ENCODE results near the gene LPAR1.

LPAR1 gene

DNA sequence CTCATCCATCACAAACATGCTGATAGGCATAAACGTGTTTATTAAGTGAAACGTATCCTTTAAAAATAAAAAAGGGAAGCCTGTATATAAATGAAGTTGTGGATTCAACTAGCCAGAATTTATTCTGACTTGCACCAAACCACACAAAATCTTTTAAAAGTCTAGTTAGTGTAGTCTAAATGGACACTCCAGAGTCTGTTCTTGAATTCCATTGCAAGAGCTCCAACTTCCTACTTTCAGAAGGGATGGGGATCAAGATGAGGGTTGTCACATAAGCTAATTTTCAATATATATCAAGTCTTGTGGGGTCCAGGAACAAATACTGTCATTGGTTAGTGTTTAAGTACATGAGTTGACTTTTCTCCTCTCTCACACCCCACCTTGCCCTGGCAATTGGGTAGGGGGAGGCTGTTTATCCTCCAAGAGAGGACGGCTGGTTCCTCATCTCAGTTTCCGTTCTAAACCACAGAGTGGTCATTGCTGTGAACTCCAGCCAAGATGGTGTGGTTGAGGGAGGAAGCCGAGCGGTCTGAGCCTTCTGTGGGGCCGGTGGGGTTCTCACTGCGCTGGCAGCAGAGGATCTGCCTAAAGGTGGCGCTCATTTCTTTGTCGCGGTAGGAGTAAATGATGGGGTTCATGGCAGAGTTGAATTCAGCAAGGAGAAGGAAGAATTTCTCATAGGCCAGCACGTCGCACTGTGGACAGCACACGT is 163.2 kb downstream of the LPAR1 start:
- TF ChIP-seq SPI1 (IDR thresholded peaks at IDR 0.05; ENCODE audit: borderline replicate concordance, low read depth) (peak; percentile 79; the same call in 1 of the 2 replicates), POLR2AphosphoS5 (IDR thresholded peaks at IDR 0.05; ENCODE audit: low read depth) (peak; percentile 94), GABPA (IDR thresholded peaks at IDR 0.05; ENCODE audit: low read depth) (no peak)
- TF ChIP-seq, protein P1, sequence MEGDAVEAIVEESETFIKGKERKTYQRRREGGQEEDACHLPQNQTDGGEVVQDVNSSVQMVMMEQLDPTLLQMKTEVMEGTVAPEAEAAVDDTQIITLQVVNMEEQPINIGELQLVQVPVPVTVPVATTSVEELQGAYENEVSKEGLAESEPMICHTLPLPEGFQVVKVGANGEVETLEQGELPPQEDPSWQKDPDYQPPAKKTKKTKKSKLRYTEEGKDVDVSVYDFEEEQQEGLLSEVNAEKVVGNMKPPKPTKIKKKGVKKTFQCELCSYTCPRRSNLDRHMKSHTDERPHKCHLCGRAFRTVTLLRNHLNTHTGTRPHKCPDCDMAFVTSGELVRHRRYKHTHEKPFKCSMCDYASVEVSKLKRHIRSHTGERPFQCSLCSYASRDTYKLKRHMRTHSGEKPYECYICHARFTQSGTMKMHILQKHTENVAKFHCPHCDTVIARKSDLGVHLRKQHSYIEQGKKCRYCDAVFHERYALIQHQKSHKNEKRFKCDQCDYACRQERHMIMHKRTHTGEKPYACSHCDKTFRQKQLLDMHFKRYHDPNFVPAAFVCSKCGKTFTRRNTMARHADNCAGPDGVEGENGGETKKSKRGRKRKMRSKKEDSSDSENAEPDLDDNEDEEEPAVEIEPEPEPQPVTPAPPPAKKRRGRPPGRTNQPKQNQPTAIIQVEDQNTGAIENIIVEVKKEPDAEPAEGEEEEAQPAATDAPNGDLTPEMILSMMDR (IDR thresholded peaks at IDR 0.05; ENCODE audit: insufficient read depth, low read length), result peak; percentile 65
- TF ChIP-seq, protein P2, sequence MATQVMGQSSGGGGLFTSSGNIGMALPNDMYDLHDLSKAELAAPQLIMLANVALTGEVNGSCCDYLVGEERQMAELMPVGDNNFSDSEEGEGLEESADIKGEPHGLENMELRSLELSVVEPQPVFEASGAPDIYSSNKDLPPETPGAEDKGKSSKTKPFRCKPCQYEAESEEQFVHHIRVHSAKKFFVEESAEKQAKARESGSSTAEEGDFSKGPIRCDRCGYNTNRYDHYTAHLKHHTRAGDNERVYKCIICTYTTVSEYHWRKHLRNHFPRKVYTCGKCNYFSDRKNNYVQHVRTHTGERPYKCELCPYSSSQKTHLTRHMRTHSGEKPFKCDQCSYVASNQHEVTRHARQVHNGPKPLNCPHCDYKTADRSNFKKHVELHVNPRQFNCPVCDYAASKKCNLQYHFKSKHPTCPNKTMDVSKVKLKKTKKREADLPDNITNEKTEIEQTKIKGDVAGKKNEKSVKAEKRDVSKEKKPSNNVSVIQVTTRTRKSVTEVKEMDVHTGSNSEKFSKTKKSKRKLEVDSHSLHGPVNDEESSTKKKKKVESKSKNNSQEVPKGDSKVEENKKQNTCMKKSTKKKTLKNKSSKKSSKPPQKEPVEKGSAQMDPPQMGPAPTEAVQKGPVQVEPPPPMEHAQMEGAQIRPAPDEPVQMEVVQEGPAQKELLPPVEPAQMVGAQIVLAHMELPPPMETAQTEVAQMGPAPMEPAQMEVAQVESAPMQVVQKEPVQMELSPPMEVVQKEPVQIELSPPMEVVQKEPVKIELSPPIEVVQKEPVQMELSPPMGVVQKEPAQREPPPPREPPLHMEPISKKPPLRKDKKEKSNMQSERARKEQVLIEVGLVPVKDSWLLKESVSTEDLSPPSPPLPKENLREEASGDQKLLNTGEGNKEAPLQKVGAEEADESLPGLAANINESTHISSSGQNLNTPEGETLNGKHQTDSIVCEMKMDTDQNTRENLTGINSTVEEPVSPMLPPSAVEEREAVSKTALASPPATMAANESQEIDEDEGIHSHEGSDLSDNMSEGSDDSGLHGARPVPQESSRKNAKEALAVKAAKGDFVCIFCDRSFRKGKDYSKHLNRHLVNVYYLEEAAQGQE (IDR thresholded peaks at IDR 0.05; ENCODE audit: insufficient replicate concordance, low read depth), result peak; percentile 75
- Histone ChIP-seq H3K27ac (replicated peaks) (no peak overlapping the region), H3K27me3 (ENCODE audit: insufficient read depth, poor library complexity, severe bottlenecking) (no peaks in the 10 kb centered on the region), H3K4me3 (replicated peaks; ENCODE audit: insufficient read depth, low read length) (no peak overlapping the region)
- peak; percentile 65 to 91 for DNase-seq (ENCODE audit: low read depth in 1 of 2, low spot score in 1 of 2)

DNA sequence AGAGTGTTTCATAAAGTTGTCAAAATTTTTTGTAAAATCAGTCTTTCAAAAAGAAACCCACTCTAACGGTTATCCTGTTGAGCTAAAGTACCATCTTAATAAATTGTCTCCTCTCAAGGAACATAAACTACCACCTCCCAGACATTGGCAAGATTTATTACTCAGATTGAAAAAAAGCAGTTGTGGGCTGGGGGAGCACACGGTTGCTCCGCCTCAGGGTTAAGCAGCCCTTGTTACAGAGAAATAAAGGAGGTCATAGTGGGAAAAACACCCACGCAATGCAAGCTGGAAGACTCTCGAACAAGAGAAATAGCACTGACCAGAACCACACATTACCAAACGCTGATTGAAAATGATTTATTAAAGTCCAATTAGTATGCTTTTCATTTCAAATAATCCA is 165.3 kb downstream of the LPAR1 start:
- Histone ChIP-seq H3K27me3 (ENCODE audit: insufficient read depth, poor library complexity, severe bottlenecking) (no peaks in the 10 kb centered on the region), H3K27ac (replicated peaks) (no peak overlapping the region), H3K4me3 (replicated peaks; ENCODE audit: insufficient read depth, low read length) (no peak overlapping the region)
- TF ChIP-seq POLR2AphosphoS5 (IDR thresholded peaks at IDR 0.05; ENCODE audit: low read depth) (no peak), GABPA (IDR thresholded peaks at IDR 0.05; ENCODE audit: low read depth) (no peak), SPI1 (IDR thresholded peaks at IDR 0.05; ENCODE audit: borderline replicate concordance, low read depth) (no peak)
- TF ChIP-seq, protein P2 (IDR thresholded peaks at IDR 0.05; ENCODE audit: insufficient replicate concordance, low read depth), result no peak
- TF ChIP-seq, protein P1 (IDR thresholded peaks at IDR 0.05; ENCODE audit: insufficient read depth, low read length), result no peak
- no peak for DNase-seq (ENCODE audit: low read depth in 1 of 2, low spot score in 1 of 2)

DNA sequence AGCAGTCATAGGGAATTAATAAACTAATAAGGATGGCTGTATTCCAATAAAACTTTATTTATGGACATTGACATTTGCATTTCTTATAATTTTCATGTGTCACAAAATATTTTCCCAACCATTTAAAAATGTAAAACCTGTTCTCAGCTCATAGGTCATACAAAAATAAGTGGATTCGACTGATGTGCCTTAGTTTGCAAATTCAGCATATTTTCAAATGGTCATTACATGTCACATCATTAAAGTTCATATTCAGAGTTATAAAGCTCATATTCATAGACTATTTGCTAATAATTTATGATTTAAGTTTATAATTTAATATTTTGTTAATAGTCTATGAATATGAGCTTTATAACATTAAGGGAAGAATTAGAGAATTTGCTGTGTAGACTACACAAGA is 166.5 kb downstream of the LPAR1 start:
- no peak for TF ChIP-seq SPI1 (IDR thresholded peaks at IDR 0.05; ENCODE audit: borderline replicate concordance, low read depth)
- TF ChIP-seq GABPA (IDR thresholded peaks at IDR 0.05; ENCODE audit: low read depth), result no peak
- TF ChIP-seq, protein P2 (IDR thresholded peaks at IDR 0.05; ENCODE audit: insufficient replicate concordance, low read depth), result no peak
- TF ChIP-seq, protein P1 (IDR thresholded peaks at IDR 0.05; ENCODE audit: insufficient read depth, low read length), result no peak
- no peak for TF ChIP-seq POLR2AphosphoS5 (IDR thresholded peaks at IDR 0.05; ENCODE audit: low read depth)

More for the DNA sequence above, 166.5 kb downstream of the LPAR1 start:
- DNase-seq (ENCODE audit: low read depth in 1 of 2, low spot score in 1 of 2), result no peak
- Histone ChIP-seq H3K27ac (replicated peaks) (no peak overlapping the region), H3K27me3 (ENCODE audit: insufficient read depth, poor library complexity, severe bottlenecking) (no peaks in the 10 kb centered on the region), H3K4me3 (replicated peaks; ENCODE audit: insufficient read depth, low read length) (no peak overlapping the region)
